HEK293 (cell line): Measurements from ENCODE around the gene DENND4B.

ENCODE experiments used
- BCL11B ChIP-seq: fragments of 450-650 bp; formaldehyde crosslinking; IDR thresholded peaks from 2 replicates; pipeline ENCODE4 v1.5.1; 2016; ENCODE audit warnings: low read depth, missing biosample characterization, missing genetic modification characterization
- FEZF1 ChIP-seq: fragments of 450-650 bp; formaldehyde crosslinking; IDR thresholded peaks from 2 replicates; pipeline ENCODE4 v1.5.1; 2016; ENCODE audit warnings: missing biosample characterization, missing genetic modification characterization
- GLI4 ChIP-seq: fragments of 450-650 bp; formaldehyde crosslinking; IDR thresholded peaks from 2 replicates; pipeline ENCODE4 v1.5.1; 2016; ENCODE audit warnings: missing biosample characterization, missing genetic modification characterization
- KLF7 ChIP-seq: fragments of 450-650 bp; formaldehyde crosslinking; IDR thresholded peaks from 2 replicates; pipeline ENCODE4 v1.5.1; 2016; ENCODE audit warnings: missing biosample characterization, missing genetic modification characterization, borderline replicate concordance
- KLF8 ChIP-seq: fragments of 450-650 bp; formaldehyde crosslinking; IDR thresholded peaks from 2 replicates; pipeline ENCODE4 v1.5.1; 2016; ENCODE audit warnings: missing biosample characterization, missing genetic modification characterization
- MZF1 ChIP-seq: fragments of 450-650 bp; formaldehyde crosslinking; IDR thresholded peaks from 2 replicates; pipeline ENCODE4 v1.5.1; 2017; ENCODE audit warnings: missing biosample characterization, missing genetic modification characterization, borderline replicate concordance
- SCRT1 ChIP-seq: fragments of 450-650 bp; formaldehyde crosslinking; IDR thresholded peaks from 2 replicates; pipeline ENCODE4 v1.5.1; 2016; ENCODE audit warnings: missing biosample characterization, missing genetic modification characterization, borderline replicate concordance
- SETDB1 ChIP-seq: IDR thresholded peaks from one replicate; pipeline ENCODE4 v1.6.1; 2017; ENCODE audit warnings: mild to moderate bottlenecking, low read length, moderate library complexity, mixed read lengths; ENCODE audit not compliant: insufficient read length
- SP7 ChIP-seq: fragments of 450-650 bp; formaldehyde crosslinking; IDR thresholded peaks from 2 replicates; pipeline ENCODE4 v1.5.1; 2016; ENCODE audit warnings: missing biosample characterization, missing genetic modification characterization
- ZEB2 ChIP-seq: fragments of 450-650 bp; formaldehyde crosslinking; IDR thresholded peaks from 2 replicates; pipeline ENCODE4 v1.5.1; 2016; ENCODE audit warnings: missing biosample characterization, missing genetic modification characterization
- ZIC2 ChIP-seq: fragments of 450-650 bp; formaldehyde crosslinking; IDR thresholded peaks from 2 replicates; pipeline ENCODE4 v1.5.1; 2016; ENCODE audit warnings: missing biosample characterization, missing genetic modification characterization
- ZNF10 ChIP-seq: fragments of 450-650 bp; formaldehyde crosslinking; IDR thresholded peaks from 2 replicates; pipeline ENCODE4 v1.5.1; 2017; ENCODE audit warnings: missing biosample characterization, missing genetic modification characterization
- ZNF146 ChIP-seq: fragments of 450-650 bp; formaldehyde crosslinking; IDR thresholded peaks from 2 replicates; pipeline ENCODE4 v1.5.1; 2016; ENCODE audit warnings: missing biosample characterization, missing genetic modification characterization
- ZNF169 ChIP-seq: fragments of 450-650 bp; formaldehyde crosslinking; IDR thresholded peaks from 2 replicates; pipeline ENCODE4 v1.5.1; 2016; ENCODE audit warnings: missing biosample characterization, missing genetic modification characterization
- ZNF2 ChIP-seq: fragments of 450-650 bp; formaldehyde crosslinking; IDR thresholded peaks from 2 replicates; pipeline ENCODE4 v1.5.1; 2016; ENCODE audit warnings: missing biosample characterization, missing genetic modification characterization
- ZNF214 ChIP-seq: fragments of 450-650 bp; formaldehyde crosslinking; IDR thresholded peaks from 2 replicates; pipeline ENCODE4 v1.5.1; 2017; ENCODE audit warnings: missing biosample characterization, mild to moderate bottlenecking, missing genetic modification characterization, borderline replicate concordance
- ZNF248 ChIP-seq: fragments of 450-650 bp; formaldehyde crosslinking; IDR thresholded peaks from 2 replicates; pipeline ENCODE4 v1.5.1; 2017; ENCODE audit warnings: missing biosample characterization, missing genetic modification characterization
- ZNF266 ChIP-seq: fragments of 450-650 bp; formaldehyde crosslinking; IDR thresholded peaks from 2 replicates; pipeline ENCODE4 v1.5.1; 2016; ENCODE audit warnings: missing biosample characterization, missing genetic modification characterization, low read depth
- ZNF48 ChIP-seq: fragments of 450-650 bp; formaldehyde crosslinking; IDR thresholded peaks from 2 replicates; pipeline ENCODE4 v1.5.1; 2016; ENCODE audit warnings: missing biosample characterization, missing genetic modification characterization
- ZNF544 ChIP-seq: fragments of 450-650 bp; formaldehyde crosslinking; IDR thresholded peaks from 2 replicates; pipeline ENCODE4 v1.5.0; 2017; ENCODE audit warnings: missing biosample characterization, missing genetic modification characterization
- ZNF555 ChIP-seq: fragments of 450-650 bp; formaldehyde crosslinking; conservative IDR thresholded peaks from 2 replicates; pipeline ENCODE4 v1.5.1; 2017; ENCODE audit warnings: missing biosample characterization, mild to moderate bottlenecking, missing genetic modification characterization, inconsistent platforms
- ZNF571 ChIP-seq: fragments of 450-650 bp; formaldehyde crosslinking; IDR thresholded peaks from 2 replicates; pipeline ENCODE4 v1.5.0; 2017; ENCODE audit warnings: missing biosample characterization, missing genetic modification characterization
- ZNF626 ChIP-seq: fragments of 450-650 bp; sonication (Bioruptor Pico); formaldehyde crosslinking; IDR thresholded peaks from 2 replicates; pipeline ENCODE4 v1.5.1; 2018; ENCODE audit warnings: missing biosample characterization, missing genetic modification characterization, inconsistent platforms
- ZNF629 ChIP-seq: fragments of 450-650 bp; formaldehyde crosslinking; IDR thresholded peaks from 2 replicates; pipeline ENCODE4 v1.5.1; 2017; ENCODE audit warnings: missing biosample characterization, missing genetic modification characterization
- ZNF660 ChIP-seq: fragments of 450-650 bp; IDR thresholded peaks from 2 replicates; pipeline ENCODE4 v1.5.1; 2018; ENCODE audit warnings: missing biosample characterization, mild to moderate bottlenecking, missing genetic modification characterization
- ZNF785 ChIP-seq: fragments of 450-650 bp; formaldehyde crosslinking; IDR thresholded peaks from 2 replicates; pipeline ENCODE4 v1.5.1; 2016; ENCODE audit warnings: missing biosample characterization, missing genetic modification characterization
- ZNF792 ChIP-seq: fragments of 450-650 bp; formaldehyde crosslinking; IDR thresholded peaks from 2 replicates; pipeline ENCODE4 v1.5.1; 2016; ENCODE audit warnings: missing biosample characterization, missing genetic modification characterization
- TF ChIP-seq, protein P1 (sequence below): fragments of 450-650 bp; formaldehyde crosslinking; conservative IDR thresholded peaks from 2 replicates; pipeline ENCODE4 v1.5.1; 2016; ENCODE audit warnings: low read depth, missing biosample characterization, missing genetic modification characterization
- TF ChIP-seq, protein P2 (sequence below): fragments of 450-650 bp; IDR thresholded peaks from 2 replicates; pipeline ENCODE4 v1.5.1; 2018; ENCODE audit warnings: missing biosample characterization, mild to moderate bottlenecking, missing genetic modification characterization
- TF ChIP-seq, protein P3 (sequence below): fragments of 450-650 bp; formaldehyde crosslinking; IDR thresholded peaks from 2 replicates; pipeline ENCODE4 v1.5.1; 2016; ENCODE audit warnings: missing biosample characterization, missing genetic modification characterization, low read depth
- TF ChIP-seq, protein P4 (sequence below): sonication (generic); formaldehyde crosslinking; IDR thresholded peaks from 2 replicates; pipeline ENCODE4 v1.8.1; 2022; ENCODE audit warnings: mild to moderate bottlenecking, moderate library complexity, missing genetic modification reagents

Gene DENND4B

DNA sequence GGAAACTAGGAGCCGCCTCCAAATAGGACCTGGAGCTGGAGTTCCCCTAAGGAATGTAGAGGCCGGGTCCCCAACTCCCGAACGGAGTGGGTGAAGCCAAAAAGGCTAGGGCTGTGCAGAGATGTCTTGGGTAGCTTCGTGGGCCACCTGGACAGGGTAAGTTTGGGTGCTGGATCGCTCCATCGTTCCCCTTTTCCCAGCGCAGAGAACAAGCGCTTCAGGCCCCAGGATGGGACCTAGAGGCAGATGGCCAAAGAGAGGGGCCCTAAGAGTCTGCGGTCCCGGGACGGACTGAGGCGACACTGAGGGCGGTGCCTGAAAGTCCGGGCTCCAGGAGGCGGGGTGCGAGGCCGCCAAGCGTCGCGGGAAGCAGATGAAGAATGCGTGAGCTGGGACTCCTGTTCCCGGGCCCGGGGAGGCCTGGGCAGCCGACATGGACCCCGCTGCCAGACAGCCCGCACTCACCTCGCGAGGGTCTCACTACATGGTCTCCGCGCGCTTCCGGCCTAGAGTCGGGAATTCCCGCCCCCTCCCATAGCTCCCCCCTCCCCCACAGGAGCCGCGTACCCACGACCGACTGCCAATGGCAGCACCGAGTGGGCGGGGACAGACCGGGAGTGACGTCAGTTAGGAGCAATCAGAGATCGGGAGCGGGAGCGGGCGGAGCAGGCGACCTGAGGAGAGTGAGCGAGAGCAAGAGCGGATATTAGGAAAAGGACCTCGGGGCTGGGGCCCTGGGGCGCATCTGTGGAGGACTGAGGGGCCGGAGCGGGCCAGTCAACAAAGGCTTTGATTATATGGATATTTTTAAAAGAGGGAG is 16.7 kb upstream of the DENND4B start, which contains the start of gene SLC39A1 (continued):
- TF ChIP-seq KLF8 (tag by site-specific recombination) (peak; percentile 76), KLF7 (tag by site-specific recombination) (peak; percentile 81; the same call in 1 of the 2 replicates), ZNF214 (tag by site-specific recombination) (no peak), ZNF571 (no peak), ZNF146 (tag by site-specific recombination) (no peak), MZF1 (tag by site-specific recombination) (no peak), FEZF1 (no peak), ZNF544 (tag by site-specific recombination) (no peak), ZEB2 (tag by site-specific recombination) (peak; percentile 38; the same call in 1 of the 2 replicates), ZNF555 (tag by site-specific recombination) (no peak), ZNF2 (tag by site-specific recombination) (0 out of 2 replicates have a peak, but pooled peaks have one; percentile 31), ZIC2 (tag by site-specific recombination) (peak; percentile 29; the same call in 1 of the 2 replicates), ZNF10 (tag by site-specific recombination) (no peak), SP7 (peak; percentile 31; the same call in 1 of the 2 replicates), SETDB1 (no peak), ZNF48 (tag by site-specific recombination) (no peak), ZNF660 (tag by site-specific recombination) (peak; percentile 29; the same call in 1 of the 2 replicates), BCL11B (tag by site-specific recombination) (no peak; the same call in 1 of the 2 replicates), ZNF248 (tag by site-specific recombination) (no peak), ZNF792 (tag by site-specific recombination) (no peak), ZNF626 (no peak), ZNF169 (tag by site-specific recombination) (no peak), ZNF785 (no peak), GLI4 (no peak), ZNF629 (tag by site-specific recombination) (0 out of 2 replicates have a peak, but pooled peaks have one; percentile 64), SCRT1 (tag by site-specific recombination) (no peak), ZNF266 (no peak)
- TF ChIP-seq, protein P1, sequence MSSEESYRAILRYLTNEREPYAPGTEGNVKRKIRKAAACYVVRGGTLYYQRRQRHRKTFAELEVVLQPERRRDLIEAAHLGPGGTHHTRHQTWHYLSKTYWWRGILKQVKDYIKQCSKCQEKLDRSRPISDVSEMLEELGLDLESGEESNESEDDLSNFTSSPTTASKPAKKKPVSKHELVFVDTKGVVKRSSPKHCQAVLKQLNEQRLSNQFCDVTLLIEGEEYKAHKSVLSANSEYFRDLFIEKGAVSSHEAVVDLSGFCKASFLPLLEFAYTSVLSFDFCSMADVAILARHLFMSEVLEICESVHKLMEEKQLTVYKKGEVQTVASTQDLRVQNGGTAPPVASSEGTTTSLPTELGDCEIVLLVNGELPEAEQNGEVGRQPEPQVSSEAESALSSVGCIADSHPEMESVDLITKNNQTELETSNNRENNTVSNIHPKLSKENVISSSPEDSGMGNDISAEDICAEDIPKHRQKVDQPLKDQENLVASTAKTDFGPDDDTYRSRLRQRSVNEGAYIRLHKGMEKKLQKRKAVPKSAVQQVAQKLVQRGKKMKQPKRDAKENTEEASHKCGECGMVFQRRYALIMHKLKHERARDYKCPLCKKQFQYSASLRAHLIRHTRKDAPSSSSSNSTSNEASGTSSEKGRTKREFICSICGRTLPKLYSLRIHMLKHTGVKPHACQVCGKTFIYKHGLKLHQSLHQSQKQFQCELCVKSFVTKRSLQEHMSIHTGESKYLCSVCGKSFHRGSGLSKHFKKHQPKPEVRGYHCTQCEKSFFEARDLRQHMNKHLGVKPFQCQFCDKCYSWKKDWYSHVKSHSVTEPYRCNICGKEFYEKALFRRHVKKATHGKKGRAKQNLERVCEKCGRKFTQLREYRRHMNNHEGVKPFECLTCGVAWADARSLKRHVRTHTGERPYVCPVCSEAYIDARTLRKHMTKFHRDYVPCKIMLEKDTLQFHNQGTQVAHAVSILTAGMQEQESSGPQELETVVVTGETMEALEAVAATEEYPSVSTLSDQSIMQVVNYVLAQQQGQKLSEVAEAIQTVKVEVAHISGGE: peak; percentile 76
- TF ChIP-seq, protein P2, sequence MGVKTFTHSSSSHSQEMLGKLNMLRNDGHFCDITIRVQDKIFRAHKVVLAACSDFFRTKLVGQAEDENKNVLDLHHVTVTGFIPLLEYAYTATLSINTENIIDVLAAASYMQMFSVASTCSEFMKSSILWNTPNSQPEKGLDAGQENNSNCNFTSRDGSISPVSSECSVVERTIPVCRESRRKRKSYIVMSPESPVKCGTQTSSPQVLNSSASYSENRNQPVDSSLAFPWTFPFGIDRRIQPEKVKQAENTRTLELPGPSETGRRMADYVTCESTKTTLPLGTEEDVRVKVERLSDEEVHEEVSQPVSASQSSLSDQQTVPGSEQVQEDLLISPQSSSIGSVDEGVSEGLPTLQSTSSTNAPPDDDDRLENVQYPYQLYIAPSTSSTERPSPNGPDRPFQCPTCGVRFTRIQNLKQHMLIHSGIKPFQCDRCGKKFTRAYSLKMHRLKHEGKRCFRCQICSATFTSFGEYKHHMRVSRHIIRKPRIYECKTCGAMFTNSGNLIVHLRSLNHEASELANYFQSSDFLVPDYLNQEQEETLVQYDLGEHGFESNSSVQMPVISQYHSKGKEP (tag by site-specific recombination): no peak
- TF ChIP-seq, protein P3, sequence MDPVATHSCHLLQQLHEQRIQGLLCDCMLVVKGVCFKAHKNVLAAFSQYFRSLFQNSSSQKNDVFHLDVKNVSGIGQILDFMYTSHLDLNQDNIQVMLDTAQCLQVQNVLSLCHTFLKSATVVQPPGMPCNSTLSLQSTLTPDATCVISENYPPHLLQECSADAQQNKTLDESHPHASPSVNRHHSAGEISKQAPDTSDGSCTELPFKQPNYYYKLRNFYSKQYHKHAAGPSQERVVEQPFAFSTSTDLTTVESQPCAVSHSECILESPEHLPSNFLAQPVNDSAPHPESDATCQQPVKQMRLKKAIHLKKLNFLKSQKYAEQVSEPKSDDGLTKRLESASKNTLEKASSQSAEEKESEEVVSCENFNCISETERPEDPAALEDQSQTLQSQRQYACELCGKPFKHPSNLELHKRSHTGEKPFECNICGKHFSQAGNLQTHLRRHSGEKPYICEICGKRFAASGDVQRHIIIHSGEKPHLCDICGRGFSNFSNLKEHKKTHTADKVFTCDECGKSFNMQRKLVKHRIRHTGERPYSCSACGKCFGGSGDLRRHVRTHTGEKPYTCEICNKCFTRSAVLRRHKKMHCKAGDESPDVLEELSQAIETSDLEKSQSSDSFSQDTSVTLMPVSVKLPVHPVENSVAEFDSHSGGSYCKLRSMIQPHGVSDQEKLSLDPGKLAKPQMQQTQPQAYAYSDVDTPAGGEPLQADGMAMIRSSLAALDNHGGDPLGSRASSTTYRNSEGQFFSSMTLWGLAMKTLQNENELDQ (tag by site-specific recombination): no peak
- TF ChIP-seq, protein P4, sequence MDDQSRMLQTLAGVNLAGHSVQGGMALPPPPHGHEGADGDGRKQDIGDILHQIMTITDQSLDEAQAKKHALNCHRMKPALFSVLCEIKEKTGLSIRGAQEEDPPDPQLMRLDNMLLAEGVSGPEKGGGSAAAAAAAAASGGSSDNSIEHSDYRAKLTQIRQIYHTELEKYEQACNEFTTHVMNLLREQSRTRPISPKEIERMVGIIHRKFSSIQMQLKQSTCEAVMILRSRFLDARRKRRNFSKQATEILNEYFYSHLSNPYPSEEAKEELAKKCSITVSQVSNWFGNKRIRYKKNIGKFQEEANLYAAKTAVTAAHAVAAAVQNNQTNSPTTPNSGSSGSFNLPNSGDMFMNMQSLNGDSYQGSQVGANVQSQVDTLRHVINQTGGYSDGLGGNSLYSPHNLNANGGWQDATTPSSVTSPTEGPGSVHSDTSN (CRISPR knock-in tag): peak; percentile 95; the same call in 1 of the 2 replicates
